GM12873 (cell line): Measurements from ENCODE around the gene RASAL2.

Experiments used
- TF ChIP-seq, protein P1 (sequence below): IDR thresholded peaks from 2 replicates; pipeline ENCODE4 v1.5.1; 2012; ENCODE audit warnings: low read depth, mild to moderate bottlenecking, moderate library complexity, low read length, control low read depth; ENCODE audit not compliant: insufficient read depth; ENCODE audit errors: missing control alignments

RASAL2 gene

DNA sequence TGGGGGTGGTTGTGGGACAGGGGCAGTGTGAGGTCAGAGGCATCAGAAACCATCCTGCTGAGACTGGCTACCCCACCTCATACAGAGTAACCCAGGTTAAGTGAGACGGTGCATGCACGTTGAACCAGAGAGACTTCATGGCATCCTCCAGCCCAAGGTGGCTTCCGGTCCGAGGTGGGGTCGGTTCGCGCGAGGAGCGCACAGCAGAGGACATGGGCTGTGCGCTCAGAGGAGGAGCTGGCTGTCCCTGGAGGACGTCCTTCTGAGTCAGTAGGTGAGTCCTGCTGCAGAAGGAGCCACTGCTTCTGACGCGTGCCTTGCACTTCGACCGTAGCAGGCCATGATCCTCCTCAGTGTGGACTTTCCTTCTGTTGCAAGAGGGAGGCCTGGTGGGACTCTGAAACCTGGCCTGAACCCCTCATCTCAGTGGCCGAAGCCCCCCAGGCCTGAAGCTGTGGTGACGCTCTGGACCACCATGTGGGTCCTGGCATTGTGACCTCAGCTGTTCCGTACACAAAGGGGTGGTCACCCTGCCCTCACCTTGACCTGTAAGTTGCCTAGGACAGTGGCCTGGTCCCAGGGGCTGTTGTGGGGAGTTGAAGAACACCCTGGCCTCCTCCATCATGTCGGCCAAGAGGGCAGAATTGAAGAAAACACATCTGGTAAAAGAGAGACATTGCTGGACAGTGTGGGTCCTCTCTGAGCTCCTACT is 418.8 kb downstream of the RASAL2 start, which contains the start of gene TEX35:
TSS of gene TEX35 (plus strand) at position 544 of the 712 bp plus-strand sequence. CDS start at position 624, 80 bp downstream.
- TF ChIP-seq, protein P1, sequence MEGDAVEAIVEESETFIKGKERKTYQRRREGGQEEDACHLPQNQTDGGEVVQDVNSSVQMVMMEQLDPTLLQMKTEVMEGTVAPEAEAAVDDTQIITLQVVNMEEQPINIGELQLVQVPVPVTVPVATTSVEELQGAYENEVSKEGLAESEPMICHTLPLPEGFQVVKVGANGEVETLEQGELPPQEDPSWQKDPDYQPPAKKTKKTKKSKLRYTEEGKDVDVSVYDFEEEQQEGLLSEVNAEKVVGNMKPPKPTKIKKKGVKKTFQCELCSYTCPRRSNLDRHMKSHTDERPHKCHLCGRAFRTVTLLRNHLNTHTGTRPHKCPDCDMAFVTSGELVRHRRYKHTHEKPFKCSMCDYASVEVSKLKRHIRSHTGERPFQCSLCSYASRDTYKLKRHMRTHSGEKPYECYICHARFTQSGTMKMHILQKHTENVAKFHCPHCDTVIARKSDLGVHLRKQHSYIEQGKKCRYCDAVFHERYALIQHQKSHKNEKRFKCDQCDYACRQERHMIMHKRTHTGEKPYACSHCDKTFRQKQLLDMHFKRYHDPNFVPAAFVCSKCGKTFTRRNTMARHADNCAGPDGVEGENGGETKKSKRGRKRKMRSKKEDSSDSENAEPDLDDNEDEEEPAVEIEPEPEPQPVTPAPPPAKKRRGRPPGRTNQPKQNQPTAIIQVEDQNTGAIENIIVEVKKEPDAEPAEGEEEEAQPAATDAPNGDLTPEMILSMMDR, result no peak

DNA sequence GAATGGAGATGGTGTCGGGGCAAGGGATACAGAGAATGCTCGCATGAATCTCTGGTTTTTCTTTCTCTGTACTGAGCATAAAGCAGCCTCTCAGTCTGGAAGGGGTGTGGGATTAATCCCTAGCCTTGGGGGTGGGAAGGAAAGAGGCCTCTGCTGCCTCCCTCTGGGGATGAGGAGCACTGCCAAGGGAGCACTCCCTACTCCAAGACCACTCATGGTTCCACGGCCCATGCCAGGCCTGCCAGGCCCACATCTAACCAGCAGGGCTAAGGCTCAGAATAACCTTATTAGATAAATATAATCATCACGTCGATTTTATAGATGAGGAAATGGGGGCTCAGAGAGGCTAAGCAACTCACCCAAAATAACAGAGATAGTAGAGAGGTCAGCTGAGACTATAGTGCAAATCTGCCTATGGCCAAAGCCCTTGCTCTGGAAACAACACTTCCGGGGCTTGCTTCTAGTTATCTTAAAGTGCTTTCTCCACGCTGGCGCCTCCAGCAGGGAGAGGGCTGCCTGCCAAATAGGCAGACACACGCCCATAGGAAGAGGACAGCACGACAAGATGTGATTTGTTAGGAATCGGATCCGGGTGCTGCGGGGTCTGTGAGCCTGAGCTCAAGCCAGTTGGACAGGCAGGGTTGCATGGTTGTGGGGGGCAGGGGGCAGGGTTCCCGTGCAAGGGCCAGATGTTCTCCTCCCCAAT is 419.5 kb downstream of the RASAL2 start:
- TF ChIP-seq, protein P1, result peak; percentile 1

DNA sequence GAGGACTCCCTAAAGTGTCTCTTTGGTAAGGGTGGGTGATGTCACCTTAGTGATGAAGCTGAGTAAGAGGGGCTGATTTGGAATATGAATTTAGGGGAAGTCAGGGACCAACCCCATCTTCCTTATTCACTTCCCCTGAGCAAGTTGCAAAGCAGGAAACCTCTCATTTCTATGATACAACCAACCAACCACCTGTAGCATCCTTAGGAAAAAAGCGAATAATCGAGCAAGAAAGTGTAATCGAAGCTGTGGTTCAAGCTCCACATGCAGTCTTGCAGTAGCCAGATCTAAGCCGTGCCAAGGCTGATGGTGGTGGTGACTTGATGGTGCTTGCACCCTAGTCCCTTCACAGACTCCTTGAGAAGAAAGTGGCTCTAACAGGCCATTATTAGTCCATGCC is 422.2 kb downstream of the RASAL2 start:
- TF ChIP-seq, protein P1, result no peak

DNA sequence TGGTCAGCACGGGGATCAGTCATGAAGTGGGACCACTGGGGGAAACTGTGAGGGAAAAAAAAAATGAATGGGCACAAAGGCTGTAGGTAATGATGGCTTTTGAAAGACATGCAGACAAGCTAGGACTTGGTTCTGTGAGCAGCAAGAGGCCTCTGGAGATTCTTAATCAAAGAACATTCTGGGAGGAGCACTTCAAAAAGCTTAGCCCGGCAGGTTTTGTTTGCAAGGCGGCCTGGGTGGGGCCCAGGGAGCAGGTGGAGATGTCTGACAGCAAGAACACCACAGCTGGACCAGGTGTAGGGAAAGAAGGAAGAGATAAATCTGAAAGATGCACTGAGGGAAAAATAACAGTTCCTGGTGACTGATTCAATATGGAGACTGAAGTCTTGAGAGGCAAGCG is 425.0 kb downstream of the RASAL2 start:
- TF ChIP-seq, protein P1, result no peak

DNA sequence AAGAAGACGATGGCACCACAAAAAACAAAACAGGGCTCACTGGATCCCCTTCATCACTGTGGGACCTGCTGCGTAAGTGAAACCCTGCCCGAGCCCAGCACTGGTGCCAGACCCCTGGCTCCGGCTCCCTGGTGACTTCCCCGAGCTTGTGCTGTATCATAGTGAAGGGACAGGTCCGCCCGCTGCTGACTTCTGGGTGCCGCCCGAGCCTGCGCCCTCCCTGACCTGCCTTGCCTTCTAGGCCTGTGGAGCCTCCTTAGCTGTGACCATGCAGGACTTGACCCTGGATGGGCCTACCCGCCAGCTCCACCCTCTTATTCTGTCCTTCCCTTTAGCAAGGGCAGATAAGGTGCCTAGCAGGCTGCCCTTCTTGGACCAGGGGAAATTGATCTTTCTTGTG is 426.9 kb downstream of the RASAL2 start:
- TF ChIP-seq, protein P1, result no peak

DNA sequence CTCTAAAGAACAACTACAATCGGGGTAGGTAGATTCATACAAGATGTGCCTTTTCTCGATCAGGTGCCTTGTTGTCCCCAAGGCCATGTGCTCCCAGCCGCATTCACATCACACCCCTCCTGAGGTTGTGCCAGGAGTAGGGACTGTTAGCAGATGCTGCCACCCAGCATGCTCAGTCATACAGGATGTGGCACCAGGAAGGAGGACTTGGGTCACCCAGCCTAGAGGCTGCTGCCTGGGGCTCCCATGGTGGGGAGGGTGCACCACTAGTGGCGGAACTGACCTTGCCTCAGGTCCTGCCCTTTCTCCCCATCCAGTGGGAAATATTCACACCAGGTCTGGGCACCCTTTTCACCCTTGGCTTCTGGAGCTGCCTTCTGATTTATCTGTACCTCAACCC is 427.3 kb downstream of the RASAL2 start:
- TF ChIP-seq, protein P1, result no peak

DNA sequence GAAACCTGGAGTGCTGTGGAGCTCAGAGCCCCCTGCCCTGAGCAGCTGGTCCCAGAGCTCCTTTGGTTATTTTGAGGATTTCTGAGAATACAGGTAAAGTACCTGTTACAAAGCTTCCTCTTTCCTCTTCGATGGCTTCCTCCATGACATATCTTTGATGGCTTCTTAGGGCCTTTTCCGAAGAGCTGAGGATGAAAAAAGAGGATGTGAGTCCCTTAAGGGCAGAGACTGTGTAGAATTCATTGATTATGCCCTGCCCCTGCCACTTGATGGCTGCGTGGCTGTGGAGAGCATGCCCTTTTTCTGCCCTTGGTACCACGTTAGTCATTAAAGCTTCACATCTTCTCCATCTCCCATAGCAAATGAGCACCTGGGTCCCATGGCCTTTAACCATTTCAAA is 433.2 kb downstream of the RASAL2 start:
- TF ChIP-seq, protein P1, result no peak
